ENCODE measurements around the gene FSTL4. TPM values are rescaled to one million over a fixed set of nuclear protein-coding genes. Genes with fewer than 3 reads are reported as not detected.

Gene FSTL4
- total and polyA plus RNA-seq, 12 donors: 0.48 to 5.2 (median 2.3) TPM

- no peaks in the 10 kb centered on the region for H3K27me3 ChIP-seq
- H3K4me1 ChIP-seq (replicated peaks in 1 of 2): peaks cover 10 to 12% of the 10 kb centered on the region in 2 donors
- no peaks in the 10 kb centered on the region for H3K9me3 ChIP-seq (replicated peaks in 1 of 3)
- no peak for TF ChIP-seq CTCF (IDR thresholded peaks at IDR 0.05)
- TF ChIP-seq POLR2A (IDR thresholded peaks at IDR 0.05): no peak
- no peak overlapping the region for H3K27ac ChIP-seq
- WGBS, 4 donors: 91 to 100% (median 95%) methylated on average over 2 to 5 of the region's 5 CpGs
- no peaks in the 10 kb centered on the region for H3K36me3 ChIP-seq (replicated peaks in 1 of 2)
- H3K4me3 ChIP-seq: no peak overlapping the region
- intact Hi-C loops (cut with DNase I): no loop called here
- no peak for DNase-seq
Observed at GRCh38 chr5:133461796-133462516, 150.4 kb downstream of the FSTL4 start.

GRCh38 chr5:133460172-133460758, 152.1 kb downstream of the FSTL4 start:
- intact Hi-C loops (cut with DNase I): no loop called here
- H3K36me3 ChIP-seq (replicated peaks in 1 of 2): no peaks in the 10 kb centered on the region
- WGBS, 4 donors: 76 to 82% (median 79%) methylated on average over 12 of the region's 12 CpGs
- H3K27me3 ChIP-seq: no peaks in the 10 kb centered on the region
- no peak overlapping the region for H3K4me3 ChIP-seq
- no peak overlapping the region for H3K27ac ChIP-seq
- H3K4me1 ChIP-seq (replicated peaks in 1 of 2): peaks cover 10 to 12% of the 10 kb centered on the region in 2 donors
- TF ChIP-seq CTCF (IDR thresholded peaks at IDR 0.05) (peak in 5 of 6 experiments; percentile 17 to 49 (median 40)), POLR2A (IDR thresholded peaks at IDR 0.05) (no peak)
- no peaks in the 10 kb centered on the region for H3K9me3 ChIP-seq (replicated peaks in 1 of 3)
- no peak for DNase-seq

- 89 to 92% (median 90%) methylated on average over 7 of the region's 7 CpGs for whole genome bisulfite sequencing, 4 donors
- TF ChIP-seq CTCF (IDR thresholded peaks at IDR 0.05) (no peak), POLR2A (IDR thresholded peaks at IDR 0.05) (no peak)
- Histone ChIP-seq H3K4me3 (no peak overlapping the region), H3K36me3 (replicated peaks in 1 of 2) (no peaks in the 10 kb centered on the region), H3K27ac (no peak overlapping the region), H3K9me3 (replicated peaks in 1 of 3) (no peaks in the 10 kb centered on the region), H3K27me3 (no peaks in the 10 kb centered on the region), H3K4me1 (replicated peaks in 1 of 2) (peaks cover 10 to 12% of the 10 kb centered on the region in 2 donors)
- intact Hi-C loops (cut with DNase I): no loop called here
- DNase-seq: no peak
Observed at GRCh38 chr5:133459474-133460160, 152.7 kb downstream of the FSTL4 start.

- no peaks in the 10 kb centered on the region for H3K36me3 ChIP-seq (replicated peaks in 1 of 2)
- no peaks in the 10 kb centered on the region for H3K27me3 ChIP-seq
- H3K4me3 ChIP-seq: no peak overlapping the region
- H3K4me1 ChIP-seq (replicated peaks in 1 of 2): peaks cover 10 to 12% of the 10 kb centered on the region in 2 donors
- intact Hi-C loops (cut with DNase I): no loop called here
- TF ChIP-seq CTCF (IDR thresholded peaks at IDR 0.05) (no peak), POLR2A (IDR thresholded peaks at IDR 0.05) (no peak)
- no peak overlapping the region for H3K27ac ChIP-seq
- no peaks in the 10 kb centered on the region for H3K9me3 ChIP-seq (replicated peaks in 1 of 3)
- WGBS, 4 donors: 95 to 100% (median 99%) methylated on average over 2 of the region's 2 CpGs
- DNase-seq: no peak
Observed at GRCh38 chr5:133458435-133458834, 153.9 kb downstream of the FSTL4 start.
